ENCODE measurements around the gene LILRB2.
"Not testable (repeated sequence)": the region's sequence is repeated elsewhere in the genome, so short reads cannot be mapped to it uniquely, and the experiment has no call there.

Gene LILRB2

DNA sequence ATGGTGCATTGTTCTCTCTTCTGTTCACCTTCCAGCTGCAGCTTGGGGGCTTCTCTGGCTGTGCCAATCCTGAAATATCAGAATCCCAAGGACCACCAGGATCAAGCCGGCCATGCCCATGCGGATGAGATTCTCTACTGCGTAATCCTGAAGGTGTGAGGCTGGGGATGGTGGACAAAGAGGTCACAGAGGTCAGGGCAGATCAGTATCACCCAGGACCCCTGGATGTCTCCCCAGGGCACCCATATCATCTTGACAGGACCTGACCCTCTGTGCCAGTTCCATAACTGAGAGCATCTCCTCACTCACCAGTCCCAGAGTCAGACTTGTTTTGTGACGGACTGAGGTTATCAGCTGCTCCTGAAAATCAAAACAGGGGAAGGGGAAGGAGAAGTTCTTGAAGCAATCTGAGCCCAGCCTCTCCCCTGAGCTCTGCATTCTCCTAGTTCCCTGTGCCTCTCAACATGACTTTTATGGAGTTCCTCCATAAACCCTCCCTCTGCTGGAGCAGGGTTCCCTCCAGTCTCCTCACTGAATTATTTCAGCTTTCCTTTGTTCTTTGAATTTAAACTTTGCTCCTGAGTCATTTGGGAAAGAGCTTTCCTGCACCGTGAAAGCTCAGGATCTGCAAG is 26.6 kb upstream of the LILRB2 start:
- DNase-seq (ENCODE audit: low read depth in 2 of 3, low spot score in 1 of 3), result no peak

DNA sequence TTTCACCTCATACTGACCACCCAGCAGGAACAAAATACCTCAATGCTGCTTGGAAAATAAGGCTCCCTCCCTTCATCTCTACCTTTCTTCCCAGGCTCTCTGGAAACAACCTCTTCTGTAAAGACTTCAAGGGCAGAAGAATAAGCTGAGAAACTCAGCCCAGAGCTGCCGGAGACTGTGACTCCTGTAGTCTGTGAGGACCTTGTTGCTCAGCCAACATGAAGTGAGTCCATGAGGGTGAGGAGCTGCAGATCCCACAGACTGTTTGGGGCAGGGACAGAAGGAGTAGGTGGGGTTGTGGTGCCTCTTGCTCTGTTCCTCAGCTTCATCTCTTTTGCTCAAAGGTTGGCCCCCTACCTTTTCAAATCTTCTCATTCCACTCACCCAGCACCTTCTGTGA is 24.2 kb upstream of the LILRB2 start:
- no peak for DNase-seq (ENCODE audit: low read depth in 2 of 3, low spot score in 1 of 3)

DNA sequence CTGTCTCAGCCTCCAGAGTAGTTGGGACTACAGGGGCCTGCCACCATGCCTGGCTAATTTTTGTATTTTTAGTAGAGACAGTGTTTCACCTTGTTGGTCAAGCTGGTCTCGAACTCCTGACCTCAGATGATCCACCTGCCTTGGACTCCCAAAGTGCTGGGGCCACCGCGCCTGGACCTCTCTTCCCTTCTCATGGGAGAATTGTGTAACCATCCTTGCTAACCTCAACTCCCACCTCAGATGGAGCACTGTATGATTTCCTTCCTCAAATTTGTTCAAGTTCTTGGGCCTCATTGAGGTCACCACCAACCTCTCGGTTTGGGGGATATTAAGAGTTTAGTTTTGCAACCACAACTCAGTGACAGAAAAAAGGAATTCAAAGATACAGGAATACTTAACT is 21.3 kb upstream of the LILRB2 start:
- no peak for DNase-seq (ENCODE audit: low read depth in 2 of 3, low spot score in 1 of 3)

DNA sequence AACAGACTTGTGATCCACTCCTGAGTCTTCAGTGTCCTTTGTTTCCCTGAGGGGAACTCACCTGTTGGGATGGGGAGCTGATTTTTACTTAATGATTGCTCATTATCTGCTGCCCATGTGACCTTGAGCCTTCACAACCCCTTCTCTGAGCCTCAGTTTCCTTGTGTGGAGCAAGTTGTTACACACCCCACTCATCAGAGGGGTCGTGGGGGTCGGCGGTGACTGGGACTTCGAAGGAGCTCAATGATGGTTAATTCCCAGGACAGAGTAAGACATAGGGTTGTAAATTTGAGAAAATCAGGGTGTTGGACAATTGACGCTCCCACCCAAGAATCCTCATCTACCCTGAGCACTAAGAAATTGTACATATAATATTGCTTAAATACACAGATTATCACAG is 18.6 kb upstream of the LILRB2 start:
- no peak for DNase-seq (ENCODE audit: low read depth in 2 of 3, low spot score in 1 of 3)

DNA sequence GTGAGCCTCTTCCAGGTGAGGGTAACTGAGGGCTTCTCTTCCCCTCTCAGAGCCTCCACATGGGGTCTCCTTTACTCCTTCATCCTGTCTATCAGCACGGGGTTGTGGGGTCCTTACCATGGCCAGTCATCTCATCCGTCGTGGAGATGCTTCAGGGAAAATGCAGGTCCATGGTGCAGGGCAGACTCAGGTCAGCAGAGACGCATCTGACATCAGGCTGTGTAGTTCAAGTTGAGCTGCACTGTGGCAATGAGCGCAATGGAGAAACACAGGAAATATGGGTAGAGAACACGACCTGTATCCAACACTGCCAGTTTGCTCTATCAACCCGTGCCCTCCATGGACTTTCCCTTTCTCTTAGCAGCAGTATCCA is 18.2 kb upstream of the LILRB2 start:
- DNase-seq (ENCODE audit: low read depth in 2 of 3, low spot score in 1 of 3), result no peak

DNA sequence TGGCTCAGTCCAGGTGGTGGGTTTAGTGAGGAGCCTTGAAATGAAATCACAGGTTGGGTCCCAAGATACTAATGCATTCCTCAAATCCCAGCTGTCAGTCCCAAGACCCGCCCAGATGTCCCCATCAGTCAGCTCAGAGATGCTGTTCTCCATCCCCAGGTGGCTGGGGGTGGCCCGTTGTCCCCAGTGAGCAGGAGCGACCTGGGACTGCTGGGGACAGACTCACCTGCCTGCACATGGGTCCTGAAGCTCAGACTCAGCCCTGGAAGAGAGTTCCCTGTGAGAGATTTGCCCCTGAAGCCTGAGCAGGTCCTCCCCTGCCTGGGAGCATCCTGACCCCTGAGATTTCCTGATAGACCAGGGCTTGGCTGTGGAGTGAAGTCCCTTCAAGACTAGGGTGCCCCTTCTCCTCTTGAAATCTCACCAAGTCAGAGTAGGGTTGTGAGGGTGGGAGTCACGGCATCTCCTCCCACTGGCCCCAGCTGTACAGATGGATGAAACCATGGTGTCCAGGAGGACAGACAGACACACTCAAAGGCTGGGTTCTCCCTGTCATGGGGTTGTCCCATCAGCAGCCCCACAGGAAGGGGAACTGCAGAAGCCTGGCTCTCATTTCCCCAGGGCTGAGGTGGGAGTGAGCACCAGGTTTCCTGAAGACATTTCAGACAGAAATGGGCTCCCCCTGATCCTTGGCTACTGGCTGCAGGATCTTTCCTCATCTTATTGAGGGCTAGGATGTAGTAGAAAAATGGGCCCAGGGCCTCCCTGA is 17.6 kb upstream of the LILRB2 start:
- no peak for DNase-seq (ENCODE audit: low read depth in 2 of 3, low spot score in 1 of 3)

DNA sequence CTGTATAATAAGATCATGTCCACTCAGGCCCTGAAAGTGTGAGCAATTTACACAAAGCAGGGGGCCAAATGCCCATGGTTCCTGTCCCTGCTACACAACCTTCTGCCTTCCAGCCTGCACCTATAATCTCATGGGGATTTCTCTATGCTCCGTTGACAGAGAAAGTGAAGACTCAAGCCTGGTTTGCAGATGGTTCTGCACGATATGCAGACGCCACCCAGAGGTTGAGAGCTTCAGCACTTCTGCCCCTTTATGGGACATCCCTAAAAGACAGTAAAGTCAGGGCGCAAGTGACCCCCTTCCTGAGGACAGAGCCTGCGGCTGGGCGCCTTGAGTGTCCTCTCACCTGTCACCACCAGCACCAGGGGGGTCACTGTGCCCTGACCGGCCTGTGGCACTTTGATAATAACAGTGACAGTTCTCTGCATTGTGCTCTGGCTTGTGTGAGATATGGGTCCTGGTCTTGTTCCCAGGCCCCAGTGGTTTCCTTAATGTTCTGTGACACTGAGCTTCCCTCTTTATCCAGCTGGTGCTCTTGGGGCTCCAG is 16.9 kb upstream of the LILRB2 start:
- no peak for DNase-seq (ENCODE audit: low read depth in 2 of 3, low spot score in 1 of 3)

DNA sequence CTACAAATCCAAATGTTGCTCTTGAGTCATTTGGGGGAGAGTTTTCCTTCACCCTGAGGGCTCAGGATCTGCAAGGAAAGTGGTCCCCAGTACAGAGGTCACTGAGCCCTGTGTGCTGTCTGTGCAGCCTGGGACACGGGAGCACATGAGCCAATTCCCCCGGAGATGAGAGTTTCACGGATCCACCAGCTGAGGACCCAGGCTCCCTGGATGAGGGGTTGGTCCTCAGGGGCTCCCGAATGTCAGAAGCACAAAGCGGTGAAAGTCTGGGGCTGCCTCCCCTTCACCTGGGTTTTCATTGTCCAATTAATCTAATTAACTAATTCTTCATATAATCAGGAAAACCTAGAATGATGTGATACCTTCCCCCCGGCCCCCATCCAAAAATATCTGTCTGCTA is 13.6 kb upstream of the LILRB2 start:
- DNase-seq (ENCODE audit: low read depth in 2 of 3, low spot score in 1 of 3), result no peak

DNA sequence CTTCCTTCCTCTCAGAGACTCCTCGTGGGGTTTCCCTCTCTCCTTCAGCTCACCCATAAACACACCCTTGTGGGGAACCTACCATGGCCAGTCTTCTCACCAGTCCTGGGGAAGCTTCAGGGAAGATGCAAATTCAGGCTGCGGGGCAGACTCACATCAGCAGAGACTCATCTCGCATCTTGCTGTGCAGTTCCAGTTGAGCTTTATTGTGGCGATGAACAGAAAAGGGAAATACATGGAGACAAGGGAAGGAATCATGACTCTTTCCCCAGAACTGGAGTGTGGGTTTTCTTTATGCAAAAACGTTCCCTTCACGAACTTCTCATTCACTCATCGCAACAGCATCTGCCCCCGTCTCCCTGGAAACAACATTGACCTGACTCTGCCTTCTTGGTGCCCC is 8.2 kb upstream of the LILRB2 start:
- DNase-seq (ENCODE audit: low read depth in 2 of 3, low spot score in 1 of 3), result not testable (repeated sequence)

DNA sequence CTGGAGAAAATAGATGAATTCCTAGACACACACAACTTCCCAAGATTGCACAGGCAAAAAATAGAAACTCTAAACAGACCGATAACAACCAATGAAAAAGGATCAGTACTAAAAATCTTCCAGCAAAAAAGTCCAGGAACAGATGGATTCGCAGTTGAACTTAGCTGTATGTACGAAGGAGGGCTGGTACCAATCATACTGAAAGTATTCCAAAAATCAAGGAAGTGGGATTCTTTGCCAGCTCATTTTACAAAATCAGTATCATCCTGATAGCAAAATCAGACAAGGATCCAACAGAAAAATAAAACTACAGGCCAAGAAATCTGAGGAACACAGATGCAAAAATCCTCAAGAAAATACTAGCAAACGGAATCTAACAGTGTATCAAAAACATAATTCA is 6.5 kb upstream of the LILRB2 start:
- DNase-seq (ENCODE audit: low read depth in 2 of 3, low spot score in 1 of 3), result no peak

DNA sequence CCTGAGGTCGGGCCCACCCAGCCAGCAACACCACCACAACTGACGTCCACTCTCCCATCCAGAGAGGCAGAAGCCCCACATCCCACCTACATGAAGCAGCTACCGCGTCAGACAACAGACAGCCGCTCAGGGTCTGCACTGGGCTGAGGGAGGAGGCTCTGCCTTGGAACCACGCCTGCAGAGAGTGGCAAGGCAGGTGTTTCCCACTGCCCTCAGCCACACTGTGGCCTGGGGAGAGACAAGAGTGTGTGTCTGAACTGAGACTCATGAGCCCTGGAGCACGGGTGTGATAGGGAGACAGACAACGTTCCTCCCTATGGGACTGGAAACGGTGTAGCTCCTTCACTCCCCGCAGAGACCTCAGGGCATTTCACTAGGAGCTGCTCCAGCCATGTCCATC is 5.4 kb upstream of the LILRB2 start:
- not testable (repeated sequence) for DNase-seq (ENCODE audit: low read depth in 2 of 3, low spot score in 1 of 3)

DNA sequence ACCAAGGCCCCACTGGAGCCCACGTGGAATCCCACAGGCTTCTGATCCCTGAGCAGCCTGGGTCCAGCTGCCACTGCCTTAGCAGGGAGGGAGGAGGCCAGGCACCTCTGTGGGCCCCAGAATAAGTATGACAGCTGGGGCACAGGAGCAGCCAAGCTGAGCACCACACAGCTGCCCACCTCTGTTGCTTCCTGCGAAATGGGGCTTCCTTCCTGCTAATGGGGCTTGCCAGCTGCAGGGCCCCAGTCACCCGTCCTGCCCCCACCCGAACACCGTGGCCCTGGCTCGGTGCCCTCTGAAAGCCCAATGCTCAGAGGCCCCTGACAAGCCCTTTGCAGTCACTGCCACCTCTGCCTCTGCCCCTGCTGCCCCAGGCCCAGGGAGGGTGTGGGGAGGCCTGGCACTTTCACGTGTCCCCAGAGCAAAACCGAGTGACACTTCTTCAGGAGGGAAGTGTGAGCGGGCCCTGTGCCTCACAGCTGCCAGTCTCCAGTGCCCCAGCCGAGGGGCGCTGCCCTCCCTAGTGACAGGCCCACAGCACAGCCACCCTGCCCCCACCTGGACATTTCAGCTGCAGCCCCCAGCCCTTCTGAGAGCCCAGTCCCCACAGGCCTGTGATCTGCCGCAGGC is 4.6 kb upstream of the LILRB2 start:
- DNase-seq (ENCODE audit: low read depth in 2 of 3, low spot score in 1 of 3), result not testable (repeated sequence)

DNA sequence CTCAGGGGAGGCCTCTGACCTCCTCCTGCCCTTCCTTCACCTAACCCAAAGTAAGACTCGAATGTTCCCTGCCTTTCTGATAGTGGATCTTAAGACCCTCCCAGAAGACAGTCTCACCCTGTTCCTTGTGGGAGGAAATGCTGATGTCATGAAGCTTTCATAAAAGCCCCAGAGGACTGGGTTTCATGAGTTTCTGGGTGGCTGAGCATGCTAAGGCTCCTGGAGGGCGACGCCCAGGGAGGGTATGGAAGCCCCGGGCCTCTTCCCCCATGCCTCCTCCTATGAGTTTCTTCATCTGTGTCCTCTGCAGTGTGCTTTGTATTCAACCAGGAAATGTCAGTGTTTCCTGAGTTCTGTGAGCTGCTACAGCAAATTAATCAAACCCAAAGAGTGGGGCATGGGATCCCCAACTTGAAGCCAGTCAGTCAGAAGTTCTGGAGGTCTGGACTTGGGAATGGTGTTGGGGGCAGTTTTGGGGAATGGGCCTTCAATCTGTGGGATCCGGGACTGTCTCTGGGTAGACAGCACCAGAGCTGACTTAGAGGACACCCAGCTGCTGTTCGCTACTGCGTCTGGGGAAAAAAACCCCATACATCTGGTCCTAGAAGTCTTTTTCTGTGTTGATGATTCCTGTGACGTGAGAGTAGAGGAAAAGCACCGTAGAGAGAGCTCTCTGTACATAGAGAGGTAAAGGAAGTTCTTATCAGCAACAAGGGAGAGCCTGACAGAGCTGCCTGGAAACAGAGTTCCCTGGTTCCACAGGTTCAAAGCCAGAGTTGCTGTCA is 2.0 kb upstream of the LILRB2 start:
- no peak for DNase-seq (ENCODE audit: low read depth in 2 of 3, low spot score in 1 of 3)

DNA sequence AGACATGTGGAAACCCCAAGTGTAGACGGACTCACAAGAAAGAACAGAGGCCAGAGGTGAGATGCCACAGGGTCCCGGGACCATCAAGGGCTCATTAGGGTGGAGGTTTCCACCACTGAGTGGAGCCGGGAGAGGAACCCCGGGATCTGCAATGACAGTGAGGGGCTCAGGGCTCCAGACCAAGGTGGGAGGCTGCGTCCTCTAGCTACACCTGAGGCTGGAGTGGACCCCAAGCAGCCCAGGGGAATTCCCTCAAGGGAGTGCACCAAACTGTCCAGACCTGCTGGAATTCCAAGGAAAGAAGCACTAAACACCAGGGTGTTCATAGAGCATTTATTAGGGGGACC is 792 bp upstream of the LILRB2 start:
- DNase-seq (ENCODE audit: low read depth in 2 of 3, low spot score in 1 of 3), result not testable (repeated sequence)

DNA sequence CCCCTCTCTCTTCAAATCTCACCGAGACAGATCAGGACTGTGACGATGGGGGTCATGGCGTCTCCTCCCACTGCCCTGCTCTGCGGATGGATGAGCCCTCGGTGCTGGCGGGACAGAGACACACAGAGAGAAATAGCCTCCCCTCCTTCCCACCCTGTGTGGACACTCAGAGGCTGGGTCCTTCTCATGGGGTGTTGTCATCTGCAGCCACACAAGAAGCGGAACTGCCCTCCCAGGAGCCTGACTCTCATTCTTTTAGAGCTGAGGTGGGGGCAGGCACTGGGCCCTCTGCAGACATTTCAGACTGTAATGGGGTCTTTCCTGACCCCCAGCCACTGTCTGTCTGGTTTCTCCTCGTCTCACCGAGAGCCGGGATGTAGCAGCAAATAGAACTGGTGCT is 469 bp downstream of the LILRB2 start:
- not testable (repeated sequence) for DNase-seq (ENCODE audit: low read depth in 2 of 3, low spot score in 1 of 3)

DNA sequence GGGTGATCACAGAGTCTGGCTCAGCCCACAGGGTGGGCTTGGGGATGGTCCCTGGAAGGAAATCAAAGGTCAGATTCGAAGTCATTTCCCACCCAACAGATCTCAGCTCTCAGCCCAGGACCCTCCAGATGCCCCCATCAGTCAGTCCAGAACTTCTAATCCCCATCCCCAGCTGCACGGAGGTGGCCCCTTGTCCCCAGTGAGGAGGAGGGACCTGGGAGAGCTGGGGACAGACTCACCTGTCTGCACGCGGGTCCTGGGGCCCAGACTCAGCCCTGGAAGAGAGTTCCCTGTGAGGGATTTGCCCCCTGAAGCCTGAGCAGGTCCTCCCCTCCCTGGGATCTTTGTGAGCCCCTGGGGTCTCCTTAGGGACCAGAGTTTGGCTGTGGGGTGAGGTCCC is 885 bp downstream of the LILRB2 start:
- DNase-seq (ENCODE audit: low read depth in 2 of 3, low spot score in 1 of 3), result not testable (repeated sequence)

DNA sequence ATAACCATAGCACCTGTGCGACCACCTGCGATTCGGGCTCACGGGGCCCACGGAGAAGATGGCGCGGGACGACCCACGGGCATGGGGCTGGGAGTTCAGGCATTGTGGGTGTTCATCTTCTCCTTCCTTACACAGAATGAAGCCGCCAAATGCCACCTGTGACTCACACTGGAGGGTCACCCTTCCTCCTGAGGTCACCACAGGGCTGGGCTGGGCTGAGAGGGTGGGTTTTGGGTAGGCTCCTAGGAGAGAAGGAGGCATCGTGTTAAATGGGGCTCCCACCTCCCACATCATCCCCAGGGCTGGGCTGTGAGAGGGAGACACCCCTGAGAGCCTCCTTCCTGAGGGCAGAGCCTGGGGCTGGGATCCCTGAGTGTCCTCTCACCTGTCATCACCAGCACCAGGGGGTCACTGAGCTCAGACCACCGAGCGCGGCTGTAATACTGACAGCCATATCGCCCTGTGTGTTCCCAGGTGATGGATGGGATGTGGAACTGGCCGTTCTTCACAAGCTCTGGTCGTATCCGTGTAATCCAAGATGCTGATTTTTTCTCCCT is 1.4 kb downstream of the LILRB2 start:
- no peak for DNase-seq (ENCODE audit: low read depth in 2 of 3, low spot score in 1 of 3)

DNA sequence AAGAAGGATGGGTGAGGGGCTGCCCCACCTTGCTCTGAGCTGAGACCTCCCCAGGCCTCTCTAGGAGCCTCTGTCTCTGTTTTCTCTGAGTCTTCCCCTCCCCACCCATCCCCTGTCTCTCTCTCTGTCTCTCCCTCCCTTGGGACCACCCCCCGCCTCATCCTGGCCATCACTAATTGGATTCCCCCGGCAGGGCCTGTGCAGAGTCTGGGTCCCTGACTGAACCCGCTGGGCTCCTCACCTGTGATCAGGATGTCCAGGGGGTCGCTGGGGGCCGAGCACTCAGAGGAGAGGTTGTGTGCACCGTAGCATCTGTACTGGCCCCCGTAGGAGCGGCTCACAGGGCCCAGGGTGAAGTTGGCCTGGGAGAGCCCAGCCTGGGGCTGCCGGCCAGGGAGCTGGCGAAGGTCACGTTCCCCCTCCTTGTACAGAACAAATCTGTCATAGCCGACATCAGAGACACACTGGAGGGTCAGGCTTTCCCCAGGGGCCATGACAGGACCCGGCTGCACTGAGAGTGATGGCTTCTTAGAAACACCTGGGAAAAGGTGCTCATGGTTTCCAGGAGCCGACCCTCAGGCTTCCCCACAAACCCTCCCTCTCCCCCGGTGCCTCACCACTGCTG is 2.2 kb downstream of the LILRB2 start:
- DNase-seq (ENCODE audit: low read depth in 2 of 3, low spot score in 1 of 3), result not testable (repeated sequence)

DNA sequence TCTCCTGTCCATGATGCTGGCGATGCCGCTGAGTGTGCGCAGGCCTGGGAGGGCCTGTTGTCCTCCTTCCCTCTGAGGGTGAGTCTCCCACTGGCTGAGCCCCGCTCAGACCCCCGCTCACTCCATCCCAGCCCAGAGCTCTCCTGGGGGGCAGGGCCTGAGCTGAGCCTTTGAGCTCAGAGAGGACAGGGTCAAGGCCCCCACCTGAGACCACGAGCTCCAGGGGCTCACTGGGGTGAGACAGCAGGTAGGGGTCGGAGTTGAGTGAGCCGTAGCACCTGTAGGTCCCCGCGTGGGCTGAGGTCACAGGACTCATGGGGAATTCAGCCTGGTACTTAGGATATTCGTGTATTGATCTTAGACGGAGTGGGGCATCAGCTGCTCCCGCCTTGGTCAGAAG is 2.9 kb downstream of the LILRB2 start:
- not testable (repeated sequence) for DNase-seq (ENCODE audit: low read depth in 2 of 3, low spot score in 1 of 3)

DNA sequence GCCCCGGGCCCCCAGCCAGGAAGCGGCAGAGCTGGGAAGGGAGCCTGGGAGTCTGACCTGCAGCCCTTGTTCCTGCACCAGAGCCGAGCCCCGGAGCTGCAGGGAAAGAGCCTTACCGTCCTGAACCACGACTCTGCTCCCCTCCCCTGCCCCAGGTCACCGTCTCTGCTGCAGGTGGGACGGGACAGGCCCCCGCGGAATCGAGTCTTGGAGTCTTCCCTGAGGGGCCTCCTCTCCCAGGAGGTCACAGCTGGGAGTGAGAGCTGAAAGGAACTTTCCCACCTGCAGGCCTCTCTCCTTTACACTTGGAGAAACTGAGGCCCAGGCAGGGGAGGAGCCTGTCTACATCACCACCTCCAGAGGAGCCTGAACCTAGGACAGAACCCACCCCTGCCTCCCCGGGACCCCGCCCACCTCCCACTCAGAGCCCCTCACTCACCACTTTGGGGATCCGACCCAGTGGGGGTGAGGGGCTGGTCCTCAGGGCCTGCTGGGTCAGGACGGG is 3.7 kb downstream of the LILRB2 start:
- not testable (repeated sequence) for DNase-seq (ENCODE audit: low read depth in 2 of 3, low spot score in 1 of 3)

DNA sequence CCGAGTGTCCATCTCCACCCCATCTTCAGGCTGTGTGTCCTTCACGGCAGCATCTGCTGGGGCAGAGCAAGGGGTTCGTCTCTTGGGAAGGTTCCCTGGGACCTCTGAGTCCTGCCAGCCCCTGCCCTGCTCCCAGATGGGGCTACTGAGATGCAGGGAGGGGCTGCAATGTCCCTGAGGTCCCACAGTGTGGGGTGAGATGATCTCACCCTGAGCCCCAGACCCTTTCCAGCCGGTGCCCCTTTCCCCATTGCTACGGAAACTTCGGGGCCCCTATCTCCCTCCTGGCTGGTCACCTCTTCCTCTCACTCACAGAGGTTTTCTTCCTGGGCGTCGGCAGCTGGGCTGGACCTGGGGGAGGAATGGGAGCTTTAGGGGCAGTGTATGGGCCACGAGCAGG is 5.0 kb downstream of the LILRB2 start:
- no peak for DNase-seq (ENCODE audit: low read depth in 2 of 3, low spot score in 1 of 3)

All from stimulated activated CD4-positive, alpha-beta T cell treated with anti-CD3 and anti-CD28 coated beads, Interleukin-12 subunit alpha, Interleukin-12 subunit beta, amount 100 ng/mL, for 48 hours (primary cell).